ENCODE results near the gene CDX2. TPM values are rescaled to one million over a fixed set of nuclear protein-coding genes. Genes with fewer than 3 reads are reported as not detected.

The CDX2 gene
- total and polyA plus RNA-seq, 2 experiments from 2014 or later = not detected

GRCh38 chr13:27923794-27924528 lies 45.2 kb downstream of the CDX2 start:
- Histone ChIP-seq H3K79me2 (replicated peaks; ENCODE audit: insufficient read depth) (no peaks in the 10 kb centered on the region), H3K27ac (ENCODE audit: low read depth) (no peak overlapping the region), H3K36me3 (ENCODE audit: insufficient read depth) (no peaks in the 10 kb centered on the region), H2AFZ (no peak overlapping the region; the same call in 1 of the 2 replicates), H3K9me2 (ENCODE audit: insufficient read depth) (no peaks in the 10 kb centered on the region), H3F3A (replicated peaks; ENCODE audit: low read depth) (peaks cover 44% of the 10 kb centered on the region), H3K27me3 (ENCODE audit: insufficient read depth) (peaks cover 100% of the 10 kb centered on the region), H4K20me1 (replicated peaks; ENCODE audit: insufficient read depth) (peaks cover 50% of the 10 kb centered on the region), H3K4me3 (peak overlapping the region; percentile 32; the same call in 1 of the 2 replicates), H3K4me2 (no peak overlapping the region; the same call in 1 of the 2 replicates), H3K4me1 (ENCODE audit: insufficient read depth) (peaks cover 46% of the 10 kb centered on the region; the same call in 1 of the 2 replicates)
- Mint-ChIP-seq H3K4me3 (peak overlapping the region; percentile 51; the same call in 2 of the 3 replicates), H3K27ac (no peak overlapping the region), H3K27me3 (ENCODE audit: insufficient read depth, low read depth, poor library complexity) (peaks cover 98% of the 10 kb centered on the region), H3K4me1 (peaks cover 45% of the 10 kb centered on the region), H3K36me3 (ENCODE audit: low read depth) (no peaks in the 10 kb centered on the region; the same call in 2 of the 3 replicates), H3K9me3 (peaks cover 6% of the 10 kb centered on the region; the same call in 1 of the 3 replicates)
- DNase-seq (ENCODE audit: low spot score) (peak; percentile 58), ATAC-seq (no peak)
- TF ChIP-seq REST (IDR thresholded peaks at IDR 0.05; ENCODE audit: unreplicated experiment) (no peak), EZH2phosphoT487 (IDR thresholded peaks at IDR 0.05; ENCODE audit: unreplicated experiment) (peak; percentile 74), CTCF (conservative IDR thresholded peaks at IDR 0.05; ENCODE audit: low read depth in 2 of 2) (0 out of 4 replicates have a peak, but pooled peaks of 1 of the 2 experiments have one; percentile 14), EZH2 (IDR thresholded peaks at IDR 0.05; ENCODE audit: low read depth, unreplicated experiment) (peak; percentile 91), STAT1 (IDR thresholded peaks at IDR 0.05; ENCODE audit: unreplicated experiment) (no peak), ZNF331 (CRISPR knock-in tag; IDR thresholded peaks at IDR 0.05; ENCODE audit: low read depth) (no peak), ZNF114 (CRISPR knock-in tag; IDR thresholded peaks at IDR 0.05) (no peak), ETS1 (IDR thresholded peaks at IDR 0.05) (no peak), ZNF462 (CRISPR knock-in tag; IDR thresholded peaks at IDR 0.05) (no peak), POLR2AphosphoS5 (IDR thresholded peaks at IDR 0.05; ENCODE audit: low read depth) (no peak), CREB1 (CRISPR knock-in tag; IDR thresholded peaks at IDR 0.05; ENCODE audit: low read depth) (no peak), NANOG (IDR thresholded peaks at IDR 0.05; ENCODE audit: borderline replicate concordance) (no peak), JUNB (IDR thresholded peaks at IDR 0.05; ENCODE audit: unreplicated experiment) (no peak)
